Keratinocyte (primary cell): ENCODE measurements around the gene CBARP. TPM values are rescaled to one million over a fixed set of nuclear protein-coding genes. Genes with fewer than 3 reads are reported as not detected.

ENCODE experiments used
- DNase-seq: peaks from one replicate; pipeline ENCODE4 v3.0.0-alpha.2; 2011; ENCODE audit warnings: low read depth, missing footprints, low spot score
- FAIRE-seq: peaks from 2 replicates; lab custom pipeline; 2011; peaks lifted over from hg19 to GRCh38; lab: Jason Lieb, UNC
- H2AFZ ChIP-seq: 2 replicates; pipeline ENCODE4 v1.6.0; 2012; ENCODE audit warnings: low read length, control low read depth, inconsistent platforms; ENCODE audit not compliant: control insufficient read depth
- H3K27ac ChIP-seq: 2 replicates; pipeline ENCODE4 v1.5.1; 2011; ENCODE audit warnings: low read length; ENCODE audit not compliant: control insufficient read depth, insufficient read depth
- H3K27me3 ChIP-seq: 3 replicates; pipeline ENCODE4 v1.6.0; 2011; ENCODE audit warnings: low read length; ENCODE audit not compliant: control insufficient read depth, insufficient read depth; ENCODE audit errors: extremely low read depth
- H3K36me3 ChIP-seq, 2 experiments: 2 replicates in 1 of 2; 3 replicates in 1 of 2; pipeline ENCODE4 v1.5.1; 2011; ENCODE audit warnings: low read length in 2 of 2, mild to moderate bottlenecking in 1 of 2; ENCODE audit not compliant: control insufficient read depth in 2 of 2, insufficient read depth in 2 of 2; ENCODE audit errors: extremely low read depth in 1 of 2
- H3K4me1 ChIP-seq: 3 replicates; pipeline ENCODE4 v1.5.1; 2011; ENCODE audit warnings: low read length; ENCODE audit not compliant: control insufficient read depth, insufficient read depth; ENCODE audit errors: extremely low read depth
- H3K4me2 ChIP-seq: 3 replicates; pipeline ENCODE4 v1.6.0; 2011; ENCODE audit warnings: low read depth, low read length; ENCODE audit not compliant: control insufficient read depth, insufficient read depth; ENCODE audit errors: extremely low read depth
- H3K4me3 ChIP-seq, 3 experiments: fragments of 200-600 bp in 1 of 3; sonication (generic) in 1 of 3; 2 replicates in 2 of 3; 3 replicates in 1 of 3; pipeline ENCODE4 v1.5.1; 2011 to 2016; ENCODE audit warnings: low read length in 3 of 3, mild to moderate bottlenecking in 3 of 3, control low read depth in 2 of 3, inconsistent platforms in 1 of 3, low read depth in 1 of 3, mixed read lengths in 1 of 3, mixed run types in 1 of 3, moderate library complexity in 1 of 3; ENCODE audit not compliant: control insufficient read depth in 2 of 3, insufficient read depth in 2 of 3; ENCODE audit errors: extremely low read depth in 1 of 3
- H3K79me2 ChIP-seq: 2 replicates; pipeline ENCODE4 v1.6.0; 2012; ENCODE audit warnings: low read length; ENCODE audit not compliant: control insufficient read depth, insufficient read depth
- H3K9ac ChIP-seq: 3 replicates; pipeline ENCODE4 v1.6.0; 2011; ENCODE audit warnings: low read length; ENCODE audit not compliant: control insufficient read depth, insufficient read depth; ENCODE audit errors: extremely low read depth
- H3K9me1 ChIP-seq: 3 replicates; pipeline ENCODE4 v1.6.0; 2011; ENCODE audit warnings: low read length; ENCODE audit not compliant: control insufficient read depth, insufficient read depth; ENCODE audit errors: extremely low read depth
- H3K9me3 ChIP-seq: 2 replicates; pipeline ENCODE4 v1.5.1; 2012; ENCODE audit warnings: low read depth, low read length; ENCODE audit not compliant: control insufficient read depth
- H4K20me1 ChIP-seq: 3 replicates; pipeline ENCODE4 v1.6.0; 2011; ENCODE audit warnings: low read length; ENCODE audit not compliant: control insufficient read depth, insufficient read depth; ENCODE audit errors: extremely low read depth
- EZH2 ChIP-seq: IDR thresholded peaks from one replicate; pipeline ENCODE4 v1.6.1; 2012; ENCODE audit warnings: inconsistent platforms, mild to moderate bottlenecking, low read length, moderate library complexity
- dilution Hi-C: fragments of 300-500 bp; cut with MboI; formaldehyde crosslinking; loops from one replicate; pipeline ENCODE4 v1.7.0; 2020; ENCODE audit warnings: low sequenced_read_pairs; ENCODE audit not compliant: extremely low pct_ligation_motif_present
- polyA plus RNA-seq, 5 experiments: library from polyadenylated mRNA; depleted of rRNA in 3 of 5; stranded (reverse) in 3 of 5; stranded (forward) in 1 of 5; unstranded in 1 of 5; fragments of >200 nt; gene quantifications; 1 replicate in 1 of 5; 2 replicates in 3 of 5; 3 replicates in 1 of 5; pipeline versions ENCODE4 v1.2.1 to v1.2.3, GENCODE V29; 2011 to 2012; ENCODE audit warnings: missing spikeins in 2 of 5, low read depth in 1 of 5, low replicate concordance in 1 of 5
- TF ChIP-seq, protein P1 (sequence below), 3 experiments: IDR thresholded peaks in 1 of 3; conservative IDR thresholded peaks in 1 of 3; optimal IDR thresholded peaks in 1 of 3; 2 replicates in 2 of 3; 3 replicates in 1 of 3; pipeline versions ENCODE3 to v1.5.1; 2011; ENCODE audit warnings: low read length in 3 of 3, mild to moderate bottlenecking in 3 of 3, moderate library complexity in 2 of 3, control low read depth in 1 of 3, inconsistent platforms in 1 of 3; ENCODE audit not compliant: insufficient read depth in 2 of 3; ENCODE audit errors: extremely low read depth in 1 of 3

CBARP gene
- polyA plus RNA-seq, 1 donor (not counting 4 experiments of a cell fraction or from before 2014, with no cell fraction given), result 0.93 TPM

DNA sequence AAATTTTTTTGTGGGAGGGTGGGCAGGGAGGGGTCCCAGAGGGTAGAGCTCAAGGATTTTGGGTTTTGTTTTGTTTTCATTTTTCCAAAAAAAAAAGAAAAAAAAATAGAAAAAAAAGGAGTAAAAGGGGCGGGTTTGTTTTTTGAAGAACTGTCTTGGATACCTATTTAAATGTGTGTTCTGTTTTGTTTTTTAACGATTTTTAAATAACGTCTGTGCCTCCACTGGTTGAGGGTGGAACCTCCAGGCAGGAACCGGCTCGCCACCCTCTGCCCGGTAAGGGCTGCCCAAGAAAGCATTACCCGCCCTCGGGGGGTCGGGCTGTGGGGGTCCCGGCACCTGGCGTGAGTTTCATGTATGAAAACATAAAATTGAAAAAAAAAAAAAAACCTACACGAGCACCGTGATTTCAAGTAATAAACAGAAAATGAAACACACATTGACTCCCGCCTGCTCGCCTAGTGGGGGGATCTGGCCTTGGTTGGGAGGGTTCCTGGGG is 21.0 kb upstream of the CBARP start:
- Histone ChIP-seq H3K9me3 (no peaks in the 10 kb centered on the region), H2AFZ (no peak overlapping the region), H3K4me3 (peak overlapping the region in 1 of 3 experiments; percentile 2), H3K79me2 (peaks cover 38% of the 10 kb centered on the region), H4K20me1 (peaks cover 18% of the 10 kb centered on the region), H3K27ac (peak overlapping the region; percentile 58), H3K27me3 (no peaks in the 10 kb centered on the region), H3K9me1 (no peaks in the 10 kb centered on the region), H3K36me3 (peaks cover 24 to 41% of the 10 kb centered on the region in 2 experiments), H3K4me2 (peak overlapping the region; percentile 54), H3K4me1 (peaks cover 57% of the 10 kb centered on the region), H3K9ac (peak overlapping the region; percentile 52)
- FAIRE-seq, result no peak
- TF ChIP-seq EZH2, result no peak
- TF ChIP-seq, protein P1, sequence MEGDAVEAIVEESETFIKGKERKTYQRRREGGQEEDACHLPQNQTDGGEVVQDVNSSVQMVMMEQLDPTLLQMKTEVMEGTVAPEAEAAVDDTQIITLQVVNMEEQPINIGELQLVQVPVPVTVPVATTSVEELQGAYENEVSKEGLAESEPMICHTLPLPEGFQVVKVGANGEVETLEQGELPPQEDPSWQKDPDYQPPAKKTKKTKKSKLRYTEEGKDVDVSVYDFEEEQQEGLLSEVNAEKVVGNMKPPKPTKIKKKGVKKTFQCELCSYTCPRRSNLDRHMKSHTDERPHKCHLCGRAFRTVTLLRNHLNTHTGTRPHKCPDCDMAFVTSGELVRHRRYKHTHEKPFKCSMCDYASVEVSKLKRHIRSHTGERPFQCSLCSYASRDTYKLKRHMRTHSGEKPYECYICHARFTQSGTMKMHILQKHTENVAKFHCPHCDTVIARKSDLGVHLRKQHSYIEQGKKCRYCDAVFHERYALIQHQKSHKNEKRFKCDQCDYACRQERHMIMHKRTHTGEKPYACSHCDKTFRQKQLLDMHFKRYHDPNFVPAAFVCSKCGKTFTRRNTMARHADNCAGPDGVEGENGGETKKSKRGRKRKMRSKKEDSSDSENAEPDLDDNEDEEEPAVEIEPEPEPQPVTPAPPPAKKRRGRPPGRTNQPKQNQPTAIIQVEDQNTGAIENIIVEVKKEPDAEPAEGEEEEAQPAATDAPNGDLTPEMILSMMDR (optimal IDR thresholded peaks at IDR 0.05 in 1 of 3, IDR thresholded peaks at IDR 0.05 in 1 of 3, conservative IDR thresholded peaks at IDR 0.05 in 1 of 3; ENCODE audit: extremely low read depth in 1 of 3, insufficient read depth in 2 of 3, low read length in 3 of 3), result no peak
- no peak for DNase-seq
- dilution Hi-C loops, result no loop called here

DNA sequence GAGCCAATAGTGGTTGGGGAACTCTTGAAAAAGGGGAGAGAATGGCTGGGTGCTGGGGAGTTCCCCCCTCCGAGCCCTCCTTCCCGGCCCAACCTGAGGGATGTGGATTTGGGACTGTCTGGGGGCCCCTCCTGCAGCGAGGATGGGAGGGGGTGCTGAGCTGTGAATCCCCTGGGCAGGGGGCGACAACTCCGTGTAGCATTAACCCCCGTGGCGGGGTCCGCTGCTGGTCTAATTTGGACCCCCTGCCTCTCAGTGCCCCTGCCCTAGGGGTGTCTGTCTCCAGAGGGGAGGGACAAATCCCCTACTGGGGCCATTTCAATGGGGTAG is 20.3 kb upstream of the CBARP start:
- Histone ChIP-seq H3K4me1 (peaks cover 61% of the 10 kb centered on the region), H3K27ac (no peak overlapping the region), H3K9me3 (no peaks in the 10 kb centered on the region), H3K9ac (peak overlapping the region; percentile 15), H2AFZ (no peak overlapping the region), H3K27me3 (no peaks in the 10 kb centered on the region), H3K9me1 (no peaks in the 10 kb centered on the region), H3K36me3 (peaks cover 28 to 46% of the 10 kb centered on the region in 2 experiments), H3K4me2 (peak overlapping the region; percentile 16), H3K79me2 (peaks cover 44% of the 10 kb centered on the region), H3K4me3 (no peak overlapping the region), H4K20me1 (peaks cover 18% of the 10 kb centered on the region)
- no peak for DNase-seq
- dilution Hi-C loops, result no loop called here
- TF ChIP-seq, protein P1 (optimal IDR thresholded peaks at IDR 0.05 in 1 of 3, IDR thresholded peaks at IDR 0.05 in 1 of 3, conservative IDR thresholded peaks at IDR 0.05 in 1 of 3; ENCODE audit: extremely low read depth in 1 of 3, insufficient read depth in 2 of 3, low read length in 3 of 3), result no peak
- TF ChIP-seq EZH2, result no peak
- no peak for FAIRE-seq
